ENCODE data around the gene MEMO1.

MEMO1 gene

GRCh38 chr2:31823558-31823957 is 187.2 kb downstream of the MEMO1 start:
- DNase-seq (ENCODE audit: low spot score): no peak

GRCh38 chr2:31822587-31822986 is 188.2 kb downstream of the MEMO1 start:
- DNase-seq (ENCODE audit: low spot score): no peak

All from kidney capillary endothelial cell (primary cell).